COLO668 (cell line): Measurements from ENCODE around the gene EMILIN1.
"Not testable (repeated sequence)": the region's sequence is repeated elsewhere in the genome, so short reads cannot be mapped to it uniquely, and the experiment has no call there.

Source experiments
- DNase-seq: peaks from one replicate; lab custom pipeline; 2025; ENCODE audit not compliant: unreplicated experiment; lab: John Stamatoyannopoulos, UW

EMILIN1 gene

DNA sequence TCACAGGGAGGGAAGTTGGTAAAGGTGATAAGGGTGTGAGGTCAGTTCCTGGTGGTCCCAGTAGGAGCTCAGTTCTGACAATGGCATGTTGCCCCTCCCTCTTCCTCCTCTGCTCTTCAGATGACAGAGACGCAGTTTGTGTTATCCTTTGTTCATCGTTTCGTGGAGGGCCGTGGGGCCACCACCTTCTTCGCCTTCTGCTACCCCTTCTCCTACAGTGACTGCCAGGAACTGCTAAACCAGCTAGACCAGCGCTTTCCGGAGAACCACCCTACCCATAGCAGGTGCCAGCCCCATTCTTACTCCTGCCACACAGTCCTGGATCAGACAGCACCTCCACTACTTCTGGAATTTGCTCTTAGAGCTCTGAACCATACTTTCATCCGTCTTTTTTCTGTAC is 24.6 kb upstream of the EMILIN1 start:
- no peak for DNase-seq

GRCh38 chr2:27054721-27055120 is 23.7 kb upstream of the EMILIN1 start:
- no peak for DNase-seq

GRCh38 chr2:27057184-27057583 is 21.2 kb upstream of the EMILIN1 start:
- no peak for DNase-seq

- no peak for DNase-seq
Observed at GRCh38 chr2:27058210-27058609, 20.2 kb upstream of the EMILIN1 start.

- no peak for DNase-seq
Observed at GRCh38 chr2:27059141-27059820, 19.1 kb upstream of the EMILIN1 start.

DNA sequence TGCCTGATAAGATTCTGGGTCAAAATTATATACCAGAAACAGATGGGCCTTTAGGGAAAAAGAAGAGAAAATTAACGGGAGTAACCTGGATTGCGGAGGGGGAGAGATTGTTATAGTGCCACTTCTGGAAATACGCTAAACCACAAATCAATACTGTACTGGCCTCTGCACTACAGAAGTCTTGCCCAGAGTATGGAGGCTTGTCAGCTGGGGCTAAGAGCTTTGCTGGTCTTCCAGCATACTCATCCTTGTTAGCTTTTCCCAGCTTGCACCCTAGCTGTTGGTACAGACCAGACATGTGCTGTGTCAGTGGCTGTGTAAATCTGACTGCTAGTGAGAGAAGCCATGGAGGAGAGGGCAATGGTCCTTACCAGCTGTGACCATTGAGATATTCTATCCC is 18.1 kb upstream of the EMILIN1 start:
- DNase-seq: no peak

DNA sequence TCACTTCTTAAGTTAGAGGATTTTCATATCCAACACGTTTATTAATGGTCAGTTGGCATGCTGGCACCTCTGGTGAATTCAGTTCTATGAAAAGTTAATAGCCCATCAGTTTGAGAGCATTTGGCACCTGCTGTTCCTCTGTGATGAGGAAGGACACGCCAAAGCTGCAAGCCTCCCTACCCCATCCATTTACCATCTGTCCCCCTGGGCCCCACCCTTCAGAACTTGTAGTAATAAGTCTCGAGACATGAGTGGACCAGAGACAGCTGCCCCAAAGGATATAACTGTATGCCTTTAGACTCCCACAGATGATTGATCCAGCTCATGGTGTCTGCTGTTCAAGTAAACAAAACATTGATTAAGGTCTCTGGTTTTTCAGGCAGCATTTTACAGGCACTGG is 13.3 kb upstream of the EMILIN1 start:
- DNase-seq: no peak

GRCh38 chr2:27067385-27067784 is 11.0 kb upstream of the EMILIN1 start:
- no peak for DNase-seq

- DNase-seq: no peak
Observed at GRCh38 chr2:27069436-27069835, 9.0 kb upstream of the EMILIN1 start.

GRCh38 chr2:27069961-27070618 is 8.3 kb upstream of the EMILIN1 start:
- DNase-seq: no peak

- DNase-seq: no peak
Observed at GRCh38 chr2:27070653-27071276, 7.7 kb upstream of the EMILIN1 start.

- peak; percentile 96 for DNase-seq
Observed at GRCh38 chr2:27071277-27071989, 7.0 kb upstream of the EMILIN1 start, which contains the start of gene OST4. OST4 (minus strand) TSS chr2:27071654.

GRCh38 chr2:27071990-27072830 is 6.2 kb upstream of the EMILIN1 start:
- DNase-seq: no peak

DNA sequence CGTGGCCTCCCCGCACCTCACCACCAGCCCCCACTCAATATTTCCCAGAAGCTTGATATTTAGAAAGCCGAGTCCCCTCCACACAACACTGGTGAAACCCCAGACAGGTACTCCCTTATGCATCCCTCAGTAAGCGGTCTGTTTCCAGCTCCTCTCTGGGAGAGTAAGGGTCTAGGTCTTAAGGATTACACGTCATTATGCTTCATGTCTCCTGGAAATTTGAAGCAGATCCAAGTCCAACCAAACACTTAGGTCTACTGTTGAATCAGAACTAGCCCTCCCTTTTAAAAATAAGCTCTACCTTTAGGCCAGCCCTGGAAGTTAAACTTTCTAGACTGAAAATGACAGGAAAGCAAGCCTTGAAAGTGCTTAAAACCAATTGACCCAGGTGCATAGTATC is 5.5 kb upstream of the EMILIN1 start:
- DNase-seq: no peak

DNA sequence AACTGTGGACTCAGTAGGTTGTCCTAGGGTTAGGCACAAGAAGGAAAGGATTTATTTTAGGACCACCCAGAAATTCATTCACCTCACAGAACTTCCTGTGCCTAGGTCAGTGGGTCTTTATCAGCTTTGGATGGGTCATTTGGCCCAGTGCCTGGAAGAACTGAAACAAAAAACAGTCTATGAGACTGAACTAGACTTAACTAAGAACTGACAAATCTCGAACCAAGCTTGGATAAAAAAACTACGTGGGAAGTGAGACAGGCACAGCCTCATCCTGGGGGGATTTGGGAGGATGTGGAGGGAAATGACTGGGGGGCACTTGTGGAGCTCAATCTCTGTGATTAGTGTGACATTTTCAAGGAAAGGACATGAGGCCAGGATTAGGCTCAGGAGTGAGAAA is 4.6 kb upstream of the EMILIN1 start:
- no peak for DNase-seq

GRCh38 chr2:27074738-27075565 is 3.5 kb upstream of the EMILIN1 start:
- peak; percentile 66 for DNase-seq

DNA sequence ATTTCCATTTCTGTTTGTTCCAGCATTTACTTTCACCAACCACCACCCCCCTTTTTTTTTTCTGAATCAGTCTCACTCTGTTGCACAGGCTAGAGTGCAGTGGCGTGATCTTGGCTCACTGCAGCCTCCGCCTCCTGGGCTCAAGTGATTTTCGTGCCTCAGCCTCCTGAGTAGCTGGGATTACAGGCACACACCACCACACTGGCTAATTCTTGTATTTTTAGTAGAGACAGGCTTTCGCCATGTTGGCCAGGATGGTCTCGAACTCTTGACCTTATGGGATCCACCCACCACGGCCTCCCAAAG is 2.9 kb upstream of the EMILIN1 start:
- DNase-seq: not testable (repeated sequence)

DNA sequence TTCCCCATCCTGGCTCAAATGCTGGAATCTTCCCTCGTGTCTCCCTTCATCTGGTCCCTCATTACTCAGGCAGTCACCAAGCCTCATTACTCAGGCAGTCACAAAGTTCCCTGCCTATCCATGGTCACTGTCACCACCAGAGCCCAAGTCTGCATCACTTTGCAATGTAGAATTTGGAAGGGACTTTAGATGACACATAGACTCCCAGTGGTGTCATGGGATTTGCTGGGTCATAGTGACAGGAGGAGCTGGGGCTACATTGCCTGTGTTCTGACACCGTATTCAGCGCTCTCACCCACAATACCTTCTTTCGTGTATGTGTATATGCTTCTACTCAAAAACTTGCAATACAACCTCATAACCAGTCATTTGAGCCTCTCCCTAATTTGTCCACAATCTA is 2.1 kb upstream of the EMILIN1 start:
- no peak for DNase-seq

DNA sequence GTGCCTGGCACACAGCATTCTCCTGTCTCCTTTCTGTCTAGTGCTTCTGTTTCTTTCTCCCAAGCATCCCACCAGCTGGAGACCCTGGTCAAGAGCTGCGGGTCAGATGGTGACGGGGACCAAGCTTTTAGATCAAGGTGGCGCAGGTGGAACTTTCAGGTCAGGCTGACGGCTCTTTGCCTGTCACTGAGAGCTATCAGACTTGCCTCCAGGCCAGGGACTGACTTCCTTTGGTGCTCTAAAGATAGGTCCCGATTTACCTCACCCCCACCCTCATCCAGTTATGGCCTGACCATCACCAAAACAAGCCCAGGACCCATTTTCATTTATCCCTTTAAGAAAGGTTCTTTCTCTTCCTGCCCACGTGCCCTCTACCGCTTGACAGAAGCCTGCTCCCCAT is 1.2 kb upstream of the EMILIN1 start:
- no peak for DNase-seq
